ENCODE results near the gene TSC2.

TSC2 gene
- total RNA-seq: 102 to 160 (median 116) reads per million in 3 experiments

DNA sequence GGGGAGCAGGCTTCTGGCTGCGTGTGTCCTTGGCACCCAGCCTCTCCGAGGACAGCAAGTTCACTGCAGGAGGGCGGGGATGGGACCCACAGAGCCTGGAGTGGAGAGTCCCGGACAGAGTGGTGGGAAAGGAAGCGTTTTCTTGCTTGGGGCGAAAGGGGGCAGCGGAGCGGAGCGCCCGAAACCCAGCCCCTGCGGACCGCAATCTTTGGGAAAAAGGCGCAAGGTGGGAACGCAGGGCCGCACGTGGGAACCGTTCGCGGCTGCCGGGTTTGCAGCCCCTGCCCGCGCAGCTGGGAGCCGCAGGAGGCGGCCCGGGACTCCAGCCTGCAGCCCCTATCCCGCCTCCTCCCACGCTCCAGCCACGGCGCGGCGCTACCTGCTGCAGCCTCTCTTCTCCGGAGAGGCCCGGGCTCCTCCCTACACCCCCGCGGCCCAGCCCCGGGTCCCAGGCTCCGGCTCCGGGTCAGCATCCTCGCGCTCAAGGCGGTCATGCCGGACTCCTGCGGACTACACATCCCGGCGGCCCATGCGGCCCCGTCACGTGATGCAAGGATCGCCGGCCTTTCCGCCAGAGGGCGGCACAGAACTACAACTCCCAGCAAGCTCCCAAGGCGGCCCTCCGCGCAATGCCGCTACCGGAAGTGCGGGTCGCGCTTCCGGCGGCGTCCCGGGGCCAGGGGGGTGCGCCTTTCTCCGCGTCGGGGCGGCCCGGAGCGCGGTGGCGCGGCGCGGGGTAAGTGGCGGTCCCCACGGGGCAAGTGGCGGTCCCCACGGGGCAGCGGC lies at the start of gene TSC2, which contains the start of gene NTHL1:
TSC2 (plus strand) TSS at position 656 of the 786 bp plus-strand sequence. CDS start 631 bp downstream, outside the sequence.
NTHL1 (minus strand) TSS at position 505 of the 786 bp plus-strand sequence; CDS start at position 494, 11 bp downstream.
- DNase-seq: peak; percentile 87

DNA sequence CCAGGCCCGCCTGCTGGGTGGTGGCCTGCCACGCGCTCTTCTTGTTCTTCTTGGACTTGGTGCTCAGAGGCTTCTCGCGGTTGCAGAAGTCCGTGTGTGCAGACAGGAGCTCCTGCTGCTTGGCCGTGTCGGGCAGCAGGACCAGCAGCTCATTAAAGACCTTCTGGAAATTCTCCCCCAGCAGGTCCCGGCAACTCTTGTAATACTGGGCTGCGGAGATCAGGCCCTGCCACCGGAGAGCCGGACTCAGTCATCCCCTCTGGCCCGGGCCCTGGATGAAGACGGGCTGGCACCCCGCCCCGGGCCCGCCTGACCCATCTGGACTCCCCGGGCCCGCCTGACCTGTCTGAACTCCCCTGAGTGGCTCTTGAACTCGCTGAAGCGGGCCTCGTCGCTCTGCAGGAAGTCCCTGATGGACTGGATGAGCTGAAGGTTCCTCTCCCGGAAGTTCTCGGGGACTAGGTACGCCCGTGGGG lies 49.4 kb upstream of the TSC2 start:
- DNase-seq: no peak

DNA sequence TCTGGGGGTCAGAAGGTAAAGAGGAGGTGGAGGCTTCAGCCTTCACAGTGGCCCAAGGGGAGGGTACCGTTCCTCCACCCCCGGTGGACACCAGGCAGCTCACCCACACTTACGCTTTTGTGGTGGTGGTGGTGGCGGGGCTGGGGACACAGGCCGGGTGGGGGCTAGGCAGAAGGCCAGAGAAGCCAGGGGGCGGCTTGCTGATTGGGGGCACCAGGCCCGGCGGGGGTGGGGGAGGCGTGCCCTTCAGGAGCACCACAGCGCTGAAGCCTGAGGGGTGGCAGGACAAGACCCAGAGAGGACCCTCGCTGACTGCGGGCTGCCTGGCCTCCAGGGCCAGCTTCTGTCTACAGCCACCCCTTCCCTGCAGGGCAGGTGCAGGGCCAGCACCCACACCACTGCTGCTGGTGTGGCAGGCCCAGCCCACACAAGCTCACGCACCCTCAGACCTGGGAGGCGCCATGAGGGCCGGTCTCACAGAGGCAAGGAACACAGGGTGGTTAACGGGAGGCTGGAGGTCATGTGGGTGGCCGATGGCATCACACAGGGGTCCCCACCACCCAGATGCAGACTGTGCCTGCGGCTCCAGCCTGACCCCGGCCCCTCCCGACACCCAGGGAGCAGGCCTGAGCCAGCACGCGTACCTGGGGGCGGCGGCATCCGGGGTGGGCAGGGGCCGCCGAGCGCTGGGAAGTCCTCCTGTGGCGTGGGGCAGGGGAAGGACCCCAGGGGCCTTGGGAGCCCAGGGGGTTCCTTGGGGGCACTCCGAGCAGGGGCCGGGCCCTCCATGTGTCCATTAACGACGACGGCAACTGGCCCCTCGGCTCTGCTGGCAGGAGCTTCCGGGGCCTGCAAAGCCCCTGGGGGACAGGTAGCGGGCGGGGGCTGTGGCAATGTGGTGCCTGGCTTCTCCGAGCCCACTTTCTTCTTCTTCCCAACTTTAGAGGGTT lies 48.7 kb upstream of the TSC2 start:
- DNase-seq: no peak

DNA sequence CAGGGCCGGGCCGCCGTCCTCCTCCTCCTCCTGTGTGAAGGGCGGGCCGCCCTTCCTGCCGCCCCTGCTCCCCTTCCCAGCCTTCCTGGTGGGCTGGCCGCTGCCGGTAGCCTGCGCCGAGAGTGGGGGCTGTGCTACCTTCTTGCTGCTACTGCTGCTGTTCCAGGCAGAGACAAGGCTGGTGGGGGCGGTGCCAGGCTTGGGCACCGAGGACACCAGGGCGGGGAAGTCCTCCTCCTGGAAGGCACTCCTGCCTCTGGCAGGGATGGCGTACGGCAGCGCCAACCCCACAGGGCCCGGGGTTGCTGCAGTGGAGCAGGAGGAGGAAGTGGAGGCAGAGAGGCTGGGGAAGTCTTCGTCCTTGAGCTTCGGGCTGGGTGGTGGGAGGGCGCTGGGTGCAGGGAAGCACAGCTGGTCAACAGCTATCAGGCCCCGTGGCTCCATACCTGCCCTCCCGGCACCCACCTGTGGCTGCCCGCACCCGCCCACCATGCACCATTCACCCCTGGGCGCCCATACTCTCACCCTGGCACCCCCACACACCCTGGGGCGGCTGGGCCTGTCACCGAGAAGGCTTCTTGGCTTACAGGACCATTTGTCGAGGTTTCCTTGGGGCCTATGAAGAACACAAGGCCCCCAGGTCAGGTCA lies 47.8 kb upstream of the TSC2 start:
- DNase-seq: no peak

DNA sequence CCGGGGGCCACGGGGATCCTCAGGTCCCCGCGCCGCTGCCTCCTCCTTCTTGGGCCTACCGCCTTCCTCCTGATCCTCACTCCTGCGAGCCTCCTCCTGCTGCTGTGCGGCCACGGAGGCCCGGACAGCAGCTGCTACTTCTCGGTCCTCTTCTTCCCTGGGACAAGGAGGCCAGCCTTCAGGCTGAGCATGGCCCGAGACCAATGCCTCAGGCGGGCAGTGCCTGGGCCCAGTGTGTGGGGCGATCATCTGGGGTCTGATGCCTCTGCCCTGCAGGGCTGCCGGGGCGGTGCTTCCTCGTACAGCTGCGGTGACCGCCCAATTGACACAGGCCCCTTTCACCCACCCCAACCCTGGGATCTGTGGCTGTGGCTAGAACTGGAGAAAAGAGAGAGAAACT lies 46.8 kb upstream of the TSC2 start:
- no peak for DNase-seq

DNA sequence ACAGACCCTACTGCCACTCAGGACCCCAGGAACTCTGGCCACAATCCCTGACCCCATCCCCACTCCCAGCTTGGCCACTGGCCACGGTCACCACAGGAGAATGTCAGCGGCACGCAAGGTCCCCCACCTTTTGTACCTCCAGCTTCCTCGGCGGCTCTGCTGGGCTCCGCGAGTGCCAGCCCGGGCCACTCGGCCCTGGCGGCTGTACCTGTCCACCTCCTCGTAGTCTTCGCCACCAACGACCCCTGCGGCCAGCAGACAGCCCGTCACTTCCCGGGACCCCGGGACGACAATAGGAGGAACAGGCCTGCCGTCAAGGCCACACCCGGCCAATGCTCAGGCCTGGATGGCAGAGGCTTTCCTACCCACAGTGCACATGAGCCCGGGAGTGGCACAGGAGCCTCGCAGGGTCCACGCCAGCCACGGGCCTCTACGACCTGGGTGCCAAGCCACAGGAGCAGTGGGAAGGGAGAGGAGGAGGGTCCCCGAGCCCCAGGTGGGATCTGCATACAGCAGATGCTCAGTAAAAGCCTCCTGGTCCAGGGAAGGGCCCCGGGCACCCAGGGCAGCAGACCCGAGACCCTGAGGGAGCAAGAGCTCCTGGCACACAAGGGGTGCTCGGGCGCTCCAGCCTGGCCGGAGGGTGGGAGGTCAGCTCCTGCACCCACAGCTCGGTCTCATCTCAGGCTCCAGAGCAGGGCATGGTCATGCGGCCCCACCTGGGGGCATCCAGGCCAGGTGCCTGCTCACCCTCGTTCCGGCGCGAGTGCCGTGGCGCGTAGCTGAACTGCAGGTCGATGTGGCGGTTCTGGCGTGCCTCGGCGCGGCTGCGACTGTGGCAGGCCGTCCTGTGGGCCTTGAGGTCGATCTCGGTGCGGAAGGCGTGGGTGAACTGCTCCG lies 46.1 kb upstream of the TSC2 start:
- no peak for DNase-seq

DNA sequence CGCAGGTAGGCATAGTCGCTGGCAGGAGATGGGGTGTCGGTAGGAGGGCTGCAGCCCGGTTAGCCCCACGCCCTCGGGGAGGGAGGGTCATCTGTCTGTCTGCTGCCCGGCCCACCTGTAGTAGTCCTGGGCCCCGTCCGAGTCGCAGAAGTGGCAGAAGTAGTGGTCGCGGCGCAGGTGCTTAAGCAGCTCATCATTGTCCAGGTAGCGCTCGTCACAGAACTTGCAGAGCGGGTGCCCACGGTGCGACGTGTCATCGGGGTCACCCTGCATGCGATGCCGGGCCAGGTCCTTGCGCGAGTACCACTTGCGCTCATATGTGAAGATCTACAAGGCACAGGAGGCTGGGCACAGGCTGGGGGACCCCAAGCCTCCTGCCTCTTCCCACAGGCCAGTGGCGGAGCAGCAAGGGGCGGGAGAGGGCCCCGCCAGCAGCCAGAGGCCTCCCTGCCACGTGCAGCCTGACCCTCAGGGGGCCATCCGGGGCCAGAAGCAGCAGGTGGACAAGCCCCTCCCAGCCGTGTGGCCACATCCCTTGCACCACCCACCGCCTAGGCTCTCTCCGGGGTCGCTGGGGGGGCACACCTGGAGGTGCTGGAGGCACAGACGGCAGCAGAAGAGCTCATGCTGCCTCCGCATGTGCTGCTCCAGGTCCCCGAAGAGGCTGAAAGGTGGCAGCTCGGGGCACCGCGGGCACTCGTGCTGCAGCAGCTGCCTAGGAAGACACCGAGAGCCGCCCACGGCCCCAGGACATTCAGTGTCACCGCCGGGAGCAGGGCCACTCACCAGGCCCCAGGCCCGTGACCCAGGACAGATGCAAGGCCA lies 45.2 kb upstream of the TSC2 start:
- DNase-seq: no peak

DNA sequence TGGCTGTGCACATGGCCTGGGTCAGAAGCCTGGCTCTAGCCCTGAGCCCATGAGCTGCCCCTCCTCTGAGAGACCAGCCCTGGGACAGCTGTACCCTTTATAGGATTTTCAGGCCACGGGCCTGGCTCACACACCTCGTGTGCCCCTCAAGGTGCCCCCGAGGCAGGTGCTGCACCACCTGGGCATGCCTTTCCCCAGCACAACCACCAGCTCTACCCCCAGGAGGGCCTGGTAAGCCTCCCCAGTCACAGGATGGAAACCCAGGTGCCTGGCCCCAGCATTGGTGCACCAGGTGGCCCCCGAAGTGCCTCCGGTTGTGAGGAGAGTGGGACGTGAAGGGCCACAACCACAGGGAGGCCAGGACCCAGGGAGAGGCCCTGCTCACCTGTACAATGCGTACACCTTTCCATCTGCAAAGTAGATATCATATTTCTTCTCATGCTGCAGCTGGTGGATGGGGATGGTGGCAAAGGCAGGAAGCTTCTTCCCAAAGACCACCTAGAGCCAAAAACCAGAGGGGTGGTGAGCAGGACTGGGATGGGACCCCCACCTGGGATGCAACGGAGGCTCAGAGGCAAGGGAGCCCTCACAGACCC lies 44.5 kb upstream of the TSC2 start:
- no peak for DNase-seq

DNA sequence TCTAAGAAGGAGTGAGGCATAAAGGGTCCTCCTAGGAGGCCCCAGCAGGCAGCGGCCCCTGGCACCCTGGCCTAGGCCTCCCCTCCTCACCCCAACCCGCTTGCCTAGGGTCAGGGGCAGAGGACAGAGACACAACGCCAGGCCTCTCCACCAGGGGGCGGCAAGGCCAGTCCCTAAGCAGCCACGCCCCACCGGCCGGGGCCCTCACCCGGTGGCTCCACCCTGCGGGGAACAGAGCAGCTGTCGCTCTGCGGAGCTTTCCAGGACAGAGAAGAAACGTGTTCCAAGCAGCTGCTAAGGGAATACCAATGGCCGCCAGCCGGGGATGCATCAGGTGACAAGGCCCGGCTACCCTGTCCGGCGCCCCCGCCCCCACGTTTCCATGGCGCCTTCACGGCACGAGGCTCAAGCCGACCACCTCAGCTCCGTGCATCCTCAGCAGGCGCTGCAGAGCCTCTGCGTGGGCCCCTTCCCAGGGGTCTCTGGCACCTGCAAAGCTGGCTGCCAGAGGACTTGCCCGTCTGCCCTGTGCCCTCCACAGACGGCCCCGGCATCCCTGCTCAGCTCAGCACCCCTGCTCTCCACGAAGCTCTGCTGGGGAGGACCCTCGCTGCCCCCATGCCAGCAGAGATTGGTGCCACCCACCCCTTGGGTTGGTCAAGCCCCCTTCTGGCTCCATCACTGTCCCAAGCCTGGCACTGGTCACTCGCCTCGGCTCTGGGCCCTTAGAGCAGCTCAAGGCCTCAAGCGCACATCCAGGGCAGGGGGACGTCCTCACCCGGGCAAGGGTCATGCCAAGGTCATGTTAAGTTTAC lies 43.8 kb upstream of the TSC2 start:
- peak; percentile 81 for DNase-seq

DNA sequence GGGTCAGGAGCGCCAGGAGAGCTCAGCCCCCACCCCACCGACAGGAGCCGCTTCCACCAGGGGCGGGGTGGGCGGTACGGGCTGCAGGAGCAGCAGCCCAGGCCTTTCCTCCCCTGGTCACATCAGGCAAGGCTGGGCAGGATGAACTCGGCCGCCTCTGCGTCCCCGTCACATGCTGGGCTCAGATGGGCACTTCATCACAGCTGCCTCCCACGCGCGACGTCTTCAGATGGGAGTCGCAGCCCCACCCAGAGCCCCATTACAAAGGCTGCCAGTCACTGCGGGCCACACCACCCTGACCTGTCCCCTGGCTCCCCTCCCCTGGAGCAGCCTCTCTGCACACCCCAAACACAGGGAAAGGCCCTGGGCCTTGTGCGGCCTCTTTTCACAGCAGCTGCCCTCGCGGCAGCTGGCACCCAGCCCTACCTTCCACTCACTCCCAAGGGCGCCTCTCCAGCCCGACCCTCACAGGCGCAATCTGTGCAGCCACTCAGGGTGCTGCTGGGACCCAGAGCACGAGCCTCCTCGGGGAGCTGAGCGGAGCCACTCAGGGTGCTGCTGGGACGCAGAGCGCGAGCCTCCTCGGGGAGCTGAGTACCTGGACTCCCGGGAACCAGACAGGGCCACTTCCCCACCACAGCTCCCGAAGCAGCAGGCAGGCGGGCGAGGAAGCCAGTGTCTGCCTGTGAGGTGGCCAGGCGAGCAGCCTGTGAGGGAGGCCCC lies 42.8 kb upstream of the TSC2 start:
- no peak for DNase-seq

DNA sequence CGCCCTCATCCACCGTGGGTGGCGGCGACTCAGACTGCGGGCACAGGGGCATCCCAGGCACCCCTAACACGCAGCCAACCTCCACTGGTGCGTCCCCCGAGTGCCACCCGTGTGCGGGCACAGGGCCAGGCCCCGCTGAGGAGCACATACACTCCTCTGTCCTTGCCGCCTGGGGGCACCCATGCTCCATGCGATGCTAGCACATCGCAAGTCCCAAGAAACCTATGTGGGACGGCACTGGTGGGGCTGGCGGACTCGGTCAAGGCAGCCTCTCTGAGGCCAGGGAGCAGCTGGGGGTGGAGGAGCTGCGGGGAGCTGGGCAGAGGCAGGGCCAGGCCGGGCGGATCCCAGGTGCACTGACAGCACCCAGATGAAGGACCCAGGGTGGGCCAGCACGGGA lies 42.1 kb upstream of the TSC2 start:
- no peak for DNase-seq

DNA sequence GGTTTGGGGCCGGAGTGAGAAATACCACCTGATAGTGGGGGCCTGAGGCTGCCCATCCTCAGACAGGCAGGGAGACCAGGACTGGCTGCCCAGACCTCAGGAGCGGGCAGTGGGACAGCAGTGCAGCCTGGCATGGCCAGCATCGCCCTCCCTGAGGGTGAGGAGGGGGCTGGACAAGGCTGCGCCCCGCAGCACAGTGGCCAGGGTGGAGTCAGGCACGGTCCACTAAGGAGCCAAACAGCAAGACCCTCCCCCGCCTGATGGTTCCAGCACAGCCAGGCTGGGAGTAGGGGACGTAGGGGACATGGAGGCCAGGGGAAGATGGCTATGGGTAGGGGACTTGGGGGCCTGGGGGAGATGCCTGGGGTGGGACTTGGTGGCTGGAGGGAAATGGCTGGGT lies 41.5 kb upstream of the TSC2 start:
- DNase-seq: no peak

DNA sequence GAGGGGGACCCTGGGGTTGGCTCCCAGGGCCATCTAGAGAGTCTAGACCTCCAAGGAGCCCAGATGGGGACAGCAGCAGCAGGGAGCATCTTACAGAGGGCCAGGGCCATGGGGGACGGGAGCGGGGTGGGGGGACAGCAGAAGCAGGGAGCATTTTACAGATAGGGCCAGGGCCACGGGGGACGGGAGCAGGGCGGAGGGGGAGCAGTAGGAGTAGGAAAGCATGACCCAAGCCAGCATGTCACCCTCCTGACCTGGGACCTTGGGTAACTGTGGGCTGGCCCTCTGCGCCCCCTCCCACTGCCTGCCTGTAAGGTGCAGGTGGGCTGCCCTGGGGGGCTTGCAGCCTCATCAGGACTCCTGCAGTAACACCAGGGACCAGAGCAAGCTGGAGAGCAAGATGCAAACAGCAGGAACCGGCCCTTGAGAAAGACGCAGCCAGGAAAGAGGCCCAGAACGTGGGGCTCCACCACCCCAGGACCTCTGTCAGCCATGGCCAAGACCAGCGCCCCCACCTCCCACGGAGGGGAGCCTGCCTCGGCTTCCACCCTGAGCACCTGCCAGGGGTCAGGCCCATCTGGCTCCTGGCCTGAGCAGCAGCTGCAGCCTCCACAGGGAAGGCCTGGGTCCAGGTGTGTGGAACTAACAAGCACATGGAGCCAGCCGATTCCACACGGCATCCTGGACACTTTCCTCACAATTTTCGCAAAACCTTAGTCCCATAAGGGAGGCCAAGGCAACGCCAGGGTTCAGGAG lies 40.5 kb upstream of the TSC2 start:
- no peak for DNase-seq

DNA sequence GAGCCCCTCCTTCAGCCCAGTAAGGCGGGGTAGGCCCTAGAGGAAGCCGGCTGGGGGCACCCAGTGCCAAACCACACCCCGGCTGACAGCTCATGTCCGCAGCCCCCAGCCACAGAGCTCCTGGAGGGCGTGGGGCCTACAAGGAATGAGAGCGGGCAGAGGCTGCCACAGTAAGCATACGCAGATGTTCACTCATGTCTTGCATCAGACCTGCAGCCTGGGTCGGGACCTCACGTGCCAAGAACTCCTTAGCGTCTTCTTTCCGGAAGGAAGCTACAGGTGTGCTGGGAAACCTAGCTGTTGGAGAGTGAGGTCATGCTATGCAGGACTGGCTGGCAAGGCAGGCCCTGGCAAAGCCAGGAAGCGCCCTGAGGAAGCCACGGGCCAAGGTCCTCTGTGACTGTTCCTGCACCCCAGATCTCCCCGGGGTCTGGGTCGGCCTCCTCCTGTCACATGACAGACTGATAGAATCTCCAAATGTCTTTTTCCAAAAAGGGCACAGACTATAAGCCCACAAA lies 39.7 kb upstream of the TSC2 start:
- DNase-seq: no peak

DNA sequence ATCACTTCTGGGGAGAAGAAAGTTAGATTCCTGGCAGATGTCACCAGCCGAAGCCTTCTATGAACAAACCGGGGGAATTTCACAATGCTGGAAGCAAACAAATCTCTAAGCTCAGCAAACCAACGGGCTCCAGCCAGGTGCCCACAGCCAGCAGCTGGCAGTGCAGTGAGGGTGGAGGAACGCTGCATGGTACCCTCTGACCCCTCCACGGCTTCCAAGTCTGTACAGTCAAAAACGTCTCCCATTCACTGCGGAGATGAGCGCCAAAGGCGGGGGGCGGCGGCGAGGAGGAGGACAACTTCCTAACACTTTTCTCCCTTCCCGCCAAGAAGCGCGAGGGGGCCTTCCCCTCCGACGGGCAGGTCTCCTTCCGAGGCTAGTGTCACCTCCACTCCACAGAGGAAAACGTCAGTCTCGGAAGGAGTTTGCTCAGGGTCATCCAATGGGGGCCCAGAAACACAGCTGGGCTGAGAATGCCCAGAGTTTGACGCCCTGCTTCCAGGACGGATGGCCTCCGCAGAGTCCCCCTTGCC lies 39.1 kb upstream of the TSC2 start:
- no peak for DNase-seq

DNA sequence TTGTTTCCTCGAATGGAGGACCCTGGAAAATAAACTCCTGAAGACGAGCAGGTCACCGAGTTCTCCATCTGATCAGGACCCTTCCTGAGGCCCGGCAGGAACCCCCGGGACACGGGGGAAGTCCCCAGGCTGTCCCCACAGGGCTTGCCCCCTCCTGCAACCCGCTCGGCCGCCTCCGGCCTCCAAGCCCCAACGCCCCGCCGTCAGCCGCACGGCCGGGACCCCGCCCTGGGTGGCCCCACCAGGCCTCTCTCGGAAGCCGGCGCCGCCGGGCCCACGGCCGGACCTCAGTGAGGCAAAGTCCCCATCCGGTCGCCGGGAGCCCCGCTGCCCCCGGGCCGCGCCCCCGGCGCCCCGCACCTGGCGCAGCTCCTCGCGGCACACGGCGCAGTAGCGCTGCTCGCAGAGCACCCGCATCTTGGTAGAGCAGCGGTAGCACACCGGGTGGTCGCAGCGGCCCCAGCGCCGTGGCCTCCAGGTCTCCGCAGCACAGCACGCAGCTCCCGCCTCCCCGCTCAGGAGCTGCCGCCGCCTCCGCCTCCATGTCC lies 38.5 kb upstream of the TSC2 start:
- no peak for DNase-seq

DNA sequence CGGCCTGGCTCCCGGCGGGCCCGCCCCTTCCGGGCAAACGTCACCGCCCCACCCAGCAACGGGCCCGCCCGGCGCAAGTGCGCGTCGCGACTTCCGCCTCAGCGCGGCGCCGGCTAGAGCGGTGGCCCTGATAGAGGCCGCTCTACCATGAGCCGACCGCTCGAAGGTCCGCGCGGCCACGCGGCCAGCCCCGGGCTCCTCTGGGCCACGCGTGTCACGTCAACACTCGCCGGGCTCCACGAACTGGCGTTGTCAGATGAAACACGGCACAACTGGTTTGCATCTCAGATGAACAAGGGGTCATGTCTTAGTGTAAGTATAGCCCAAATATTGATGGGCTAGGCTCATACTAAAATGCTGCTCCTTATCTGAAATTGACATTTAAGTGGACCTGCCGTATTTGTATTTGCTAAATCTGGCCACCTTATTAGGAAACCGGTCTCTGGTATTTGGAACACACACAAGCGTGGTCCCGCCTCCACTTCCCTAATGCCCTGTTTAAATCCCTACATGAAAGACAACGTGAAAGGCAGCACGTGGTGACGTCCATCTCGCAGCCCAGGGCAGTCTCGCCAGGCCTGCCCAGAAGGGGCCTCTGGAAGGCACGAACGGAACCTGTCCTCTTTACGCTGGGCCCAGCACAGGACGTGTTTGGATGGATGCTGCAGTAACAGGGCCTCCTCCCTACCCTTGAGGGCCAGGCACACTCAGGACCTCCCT lies 37.8 kb upstream of the TSC2 start, which contains the start of gene ZNF598:
ZNF598 (minus strand) TSS at position 31 of the 720 bp plus-strand sequence.
- peak; percentile 75 for DNase-seq
